G401.6 (cell line): ENCODE results near the gene TAS2R43.
A peak's percentile ranks its signal among the peaks of the same experiment; 100 is the strongest.
"Not testable (repeated sequence)": the region's sequence is repeated elsewhere in the genome, so short reads cannot be mapped to it uniquely, and the experiment has no call there.

Experiments used
- FAIRE-seq: peaks from 2 replicates; lab custom pipeline; 2012; peaks lifted over from hg19 to GRCh38; lab: Jason Lieb, UNC

TAS2R43 gene, protein sequence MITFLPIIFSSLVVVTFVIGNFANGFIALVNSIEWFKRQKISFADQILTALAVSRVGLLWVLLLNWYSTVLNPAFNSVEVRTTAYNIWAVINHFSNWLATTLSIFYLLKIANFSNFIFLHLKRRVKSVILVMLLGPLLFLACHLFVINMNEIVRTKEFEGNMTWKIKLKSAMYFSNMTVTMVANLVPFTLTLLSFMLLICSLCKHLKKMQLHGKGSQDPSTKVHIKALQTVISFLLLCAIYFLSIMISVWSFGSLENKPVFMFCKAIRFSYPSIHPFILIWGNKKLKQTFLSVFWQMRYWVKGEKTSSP

DNA sequence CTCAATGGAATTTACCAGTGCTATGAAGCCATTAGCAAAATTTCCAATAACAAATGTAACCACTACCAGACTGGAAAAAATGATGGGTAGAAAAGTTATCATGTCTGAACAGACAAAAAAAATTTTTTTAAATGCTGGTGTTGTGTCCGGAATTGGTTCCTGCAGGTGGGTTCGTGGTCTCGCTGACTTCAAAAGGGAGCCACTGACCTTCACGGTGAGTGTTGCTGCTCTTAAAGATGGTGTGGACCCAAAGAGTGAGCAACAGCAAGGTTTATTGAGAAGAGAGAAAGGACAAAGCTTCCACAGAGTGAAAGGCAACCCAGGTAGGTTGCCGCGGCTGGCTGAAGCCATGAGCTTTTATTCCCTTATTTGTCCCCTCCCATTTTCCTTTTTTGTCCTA is at the start of gene TAS2R43:
Gene TAS2R43 (minus strand): TSS at position 186 of the 400 bp plus-strand sequence. CDS start 84 bp downstream, at position 102.
- no peak for FAIRE-seq

GRCh38 chr12:11136075-11136474 is 44.0 kb upstream of the TAS2R43 start:
- no peak for FAIRE-seq

GRCh38 chr12:11134305-11134704 is 42.2 kb upstream of the TAS2R43 start, which contains the start of gene TAS2R30:
TSS of gene TAS2R30 (minus strand) at chr12:11134644. CDS start at chr12:11134244, 400 bp downstream.
- no peak for FAIRE-seq

GRCh38 chr12:11133816-11134215 is 41.7 kb upstream of the TAS2R43 start:
- no peak for FAIRE-seq

DNA sequence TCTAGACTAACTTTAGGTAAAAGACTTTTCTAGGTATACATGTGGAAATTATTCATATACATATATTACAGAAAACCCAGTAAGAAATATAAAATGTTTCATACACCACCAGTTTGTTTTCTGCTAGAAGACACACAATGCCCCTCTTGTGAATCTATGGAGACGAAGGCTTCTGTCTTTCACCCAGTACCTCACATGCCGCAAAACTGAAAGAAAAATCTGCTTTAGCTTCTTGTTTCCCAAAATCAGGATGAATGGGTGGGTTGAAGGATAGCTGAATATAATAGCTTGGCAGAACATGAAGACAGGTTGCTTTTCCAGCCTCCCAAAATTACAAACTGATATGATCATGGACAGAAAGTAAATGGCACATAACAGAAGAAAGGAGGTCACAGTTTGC is 41.0 kb upstream of the TAS2R43 start:
- FAIRE-seq, result no peak

DNA sequence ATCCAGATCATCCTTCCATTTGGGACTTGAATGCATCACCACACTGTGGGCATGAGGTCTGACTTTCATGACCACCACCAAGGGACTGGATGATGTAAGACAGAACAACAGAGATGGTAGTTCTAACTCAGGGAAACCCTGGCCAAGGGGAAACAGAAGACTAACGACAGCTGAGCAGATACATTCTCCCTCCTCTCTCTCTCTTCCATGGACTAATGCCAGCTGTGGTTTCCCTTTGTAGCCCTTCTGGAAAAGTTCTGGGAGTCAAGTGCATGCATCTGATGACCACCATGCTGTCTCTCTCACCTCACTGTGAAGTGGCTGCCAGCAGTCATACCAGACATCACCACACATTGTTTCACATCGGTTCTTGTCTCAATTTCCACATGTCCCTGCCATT is 38.9 kb upstream of the TAS2R43 start:
- FAIRE-seq, result no peak

DNA sequence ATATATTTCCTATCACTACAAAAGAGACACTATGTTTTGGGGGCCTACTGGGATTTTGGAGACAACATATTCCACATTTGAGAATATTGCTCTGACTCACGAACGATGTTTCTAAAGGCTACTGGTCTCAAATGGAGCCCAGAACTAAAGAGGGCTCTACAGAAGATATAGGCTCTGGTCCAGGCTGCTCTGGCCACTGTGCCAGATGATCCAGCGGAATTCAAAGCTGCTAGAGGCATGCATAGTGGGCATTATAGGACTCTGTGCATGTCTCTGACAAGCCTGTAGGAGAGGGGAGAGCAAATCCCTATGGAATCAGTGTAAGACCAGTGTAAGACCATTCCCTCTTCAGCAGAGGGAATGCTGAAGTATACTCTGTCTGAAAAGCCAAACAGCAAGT is 38.3 kb upstream of the TAS2R43 start:
- no peak for FAIRE-seq

DNA sequence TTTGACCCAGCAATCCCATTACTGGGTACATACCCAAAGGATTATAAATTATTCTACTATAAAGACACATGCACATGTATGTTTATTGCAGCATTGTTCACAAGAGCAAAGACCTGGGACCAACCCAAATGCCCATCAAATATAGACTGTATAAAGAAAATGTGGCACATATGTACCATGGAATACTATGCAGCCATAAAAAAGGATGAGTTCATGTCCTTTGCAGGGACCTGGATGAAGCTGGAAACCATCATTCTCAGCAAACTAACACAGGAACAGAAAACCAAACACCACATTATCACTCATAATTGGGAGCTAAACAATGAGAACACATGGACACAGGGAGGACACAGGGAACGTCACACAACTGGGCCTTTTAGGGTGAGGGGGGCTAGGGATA is 22.0 kb upstream of the TAS2R43 start:
- FAIRE-seq, result not testable (repeated sequence)

GRCh38 chr12:11111213-11111612 is 19.1 kb upstream of the TAS2R43 start:
- FAIRE-seq, result not testable (repeated sequence)

DNA sequence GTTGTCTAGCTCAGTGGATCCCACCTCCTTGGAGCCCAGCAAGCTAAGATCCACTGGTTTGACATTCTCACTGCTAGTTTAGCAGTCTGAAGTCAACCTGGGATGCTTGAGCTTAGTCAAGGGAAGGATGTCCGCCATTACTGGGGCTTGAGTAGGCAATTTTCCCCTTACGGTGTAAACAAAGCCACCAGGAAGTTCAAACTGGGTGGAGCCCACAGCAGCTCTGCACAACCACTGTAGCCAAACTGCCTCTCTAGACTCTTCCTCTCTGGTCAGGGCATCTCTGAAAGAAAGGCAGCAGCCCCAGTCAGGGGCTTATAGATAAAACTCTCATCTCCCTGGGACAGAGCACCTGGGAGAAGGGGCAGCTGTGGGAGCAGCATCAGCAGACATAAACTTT is 16.7 kb upstream of the TAS2R43 start:
- no peak for FAIRE-seq

- FAIRE-seq, result no peak
These were observed 15.6 kb upstream of the TAS2R43 start for GRCh38 chr12:11107719-11108118.

DNA sequence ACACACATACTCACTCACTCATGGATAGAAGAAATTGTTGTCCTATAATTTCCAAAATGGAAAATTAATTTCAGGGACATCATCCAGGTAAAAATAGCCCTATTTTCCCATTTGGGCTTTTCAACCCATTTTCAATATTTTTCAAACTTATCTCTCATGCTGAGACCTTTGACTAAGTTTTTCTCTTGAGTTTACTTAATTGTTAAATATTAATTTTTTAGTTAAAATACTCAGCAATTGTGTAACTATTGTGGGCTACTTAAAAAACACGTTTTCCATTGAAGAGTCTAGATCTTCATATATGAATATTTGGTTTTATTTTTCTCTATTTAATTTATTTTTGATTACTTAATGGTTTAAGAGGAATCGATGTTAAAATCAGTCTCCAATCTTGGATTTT is 14.2 kb upstream of the TAS2R43 start:
- FAIRE-seq, result peak; percentile 51

DNA sequence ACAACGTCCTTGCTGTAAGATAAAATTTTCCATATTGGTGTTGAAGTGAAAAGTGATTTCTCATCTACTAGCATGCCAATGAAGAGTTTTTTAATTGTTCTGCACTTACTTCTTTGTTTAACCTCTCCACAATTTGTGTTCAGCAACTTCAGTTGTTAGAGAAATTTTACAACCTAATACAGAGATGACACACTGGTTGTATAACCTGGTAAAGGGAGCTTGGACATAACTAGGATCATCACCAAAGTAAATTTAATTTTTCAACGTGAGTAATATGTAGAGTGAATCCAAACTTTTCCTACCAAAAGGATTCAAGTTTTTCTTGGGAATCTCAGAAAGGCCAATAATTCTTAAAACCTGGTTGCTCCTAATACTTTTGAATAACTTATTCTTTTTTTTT is 13.4 kb upstream of the TAS2R43 start:
- FAIRE-seq, result no peak

GRCh38 chr12:11094910-11095309 is 2.8 kb upstream of the TAS2R43 start:
- FAIRE-seq, result not testable (repeated sequence)

DNA sequence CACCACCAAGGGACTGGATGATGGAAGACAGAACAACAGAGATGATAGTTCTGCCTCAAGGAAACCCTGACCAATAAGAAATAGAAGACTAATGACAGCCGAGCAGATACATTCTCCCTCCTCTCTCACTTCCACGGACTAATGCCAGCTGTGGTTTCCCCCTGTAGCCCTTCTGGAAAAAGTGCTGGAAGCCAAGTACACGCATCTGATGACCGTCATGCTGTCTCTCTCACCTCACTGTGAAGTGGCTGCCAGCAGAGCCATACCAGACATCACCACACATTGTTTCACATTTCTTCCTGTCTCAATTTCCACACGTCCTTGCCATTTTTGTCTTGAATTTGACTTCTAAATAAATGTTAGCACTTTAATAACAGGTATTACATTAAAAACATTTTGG is 2.9 kb downstream of the TAS2R43 start:
- no peak for FAIRE-seq

DNA sequence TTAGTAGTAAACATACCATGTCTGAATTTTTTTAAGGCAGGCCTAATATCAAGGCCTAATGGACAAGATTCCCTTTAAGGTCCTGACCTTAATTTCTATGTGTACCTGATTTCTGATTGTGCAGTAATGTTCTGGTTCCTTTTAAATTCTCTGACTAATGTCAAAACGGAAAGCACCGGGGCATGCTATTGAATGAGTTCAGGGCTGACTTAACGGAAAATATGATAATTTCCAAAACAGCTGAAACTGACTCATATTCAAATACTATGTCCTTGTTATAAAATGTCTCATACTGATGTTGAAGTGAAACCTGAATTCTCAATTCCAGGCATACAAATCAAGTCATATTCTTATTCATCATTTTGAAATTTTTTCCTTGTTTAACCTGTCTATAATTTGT is 6.7 kb downstream of the TAS2R43 start:
- FAIRE-seq, result no peak

- peak; percentile 28 for FAIRE-seq
These were observed 10.1 kb downstream of the TAS2R43 start for GRCh38 chr12:11081987-11082386.

DNA sequence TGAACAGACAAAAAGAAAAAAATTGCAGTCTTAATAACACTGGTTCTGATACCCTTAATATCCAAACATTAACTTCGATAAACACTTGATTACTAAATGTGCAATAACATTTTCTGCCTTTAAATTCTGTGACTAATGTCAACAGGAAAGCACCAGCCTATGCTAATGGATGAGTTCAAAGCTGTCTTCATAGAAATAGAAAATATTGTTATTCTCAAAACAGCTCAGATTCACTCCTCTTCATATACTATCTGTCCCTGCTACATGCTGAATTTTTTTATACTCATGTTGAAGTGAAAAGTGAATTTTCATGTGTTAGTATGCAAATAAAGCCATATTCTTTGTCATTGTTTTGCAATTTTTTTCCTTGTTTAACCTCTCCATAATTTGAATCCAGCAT is 13.9 kb downstream of the TAS2R43 start:
- no peak for FAIRE-seq

GRCh38 chr12:11075642-11076041 is 16.5 kb downstream of the TAS2R43 start:
- FAIRE-seq, result no peak

- no peak for FAIRE-seq
These were observed 20.7 kb downstream of the TAS2R43 start for GRCh38 chr12:11071414-11071813.

DNA sequence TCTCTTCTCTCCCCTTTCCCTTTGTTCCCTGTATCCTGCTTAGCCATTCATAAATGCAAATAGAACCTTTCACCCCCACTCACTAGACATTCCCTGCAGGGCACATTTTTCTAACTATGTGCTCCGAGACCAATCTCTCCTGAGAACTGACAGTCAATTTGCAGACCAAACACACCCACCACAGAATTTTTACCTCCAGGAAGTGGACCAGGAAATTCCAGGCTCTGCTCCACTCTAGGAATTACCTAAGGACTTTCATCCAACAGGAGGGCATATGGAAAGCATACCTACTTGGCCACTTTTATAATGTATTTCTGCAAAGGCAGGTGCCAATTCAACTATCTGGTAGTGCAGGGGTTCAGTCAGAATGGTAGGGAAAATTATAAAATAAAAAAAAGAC is 21.1 kb downstream of the TAS2R43 start:
- no peak for FAIRE-seq

GRCh38 chr12:11069854-11070365 is 22.2 kb downstream of the TAS2R43 start:
- no peak for FAIRE-seq

GRCh38 chr12:11067514-11067913 is 24.6 kb downstream of the TAS2R43 start:
- no peak for FAIRE-seq

- not testable (repeated sequence) for FAIRE-seq
These were observed 29.9 kb downstream of the TAS2R43 start, which contains the start of gene TAS2R46 for GRCh38 chr12:11062194-11062593. TSS of gene TAS2R46 (minus strand) at chr12:11062294. CDS start at chr12:11062294, 0 bp downstream.
